Natural killer cell (primary cell): ENCODE measurements around the gene MAP4K3. TPM values are rescaled to one million over a fixed set of nuclear protein-coding genes. Genes with fewer than 3 reads are reported as not detected.
"Not testable (repeated sequence)": the region's sequence is repeated elsewhere in the genome, so short reads cannot be mapped to it uniquely, and the experiment has no call there.

Experiments used
- ATAC-seq, 3 donors: fragments of 150-1000 bp in 2 of 3; fragments of 200-7000 bp in 1 of 3; cut with Tn5 transposase; 1 replicate in 1 of 3; 2 replicates in 2 of 3; pipeline ENCODE4 v1.10.0; 2021; ENCODE audit warnings: mild to moderate bottlenecking in 2 of 3, moderate library complexity in 2 of 3
- DNase-seq, 2 donors: peaks; one replicate each; pipeline versions ENCODE4 v3.0.0 to v3.0.0-alpha.2; 2013 to 2021; ENCODE audit warnings: mixed read lengths in 1 of 2
- H3K27ac ChIP-seq: one replicate; pipeline ENCODE4 v1.5.1; 2013; ENCODE audit warnings: mild to moderate bottlenecking, low read length
- H3K27me3 ChIP-seq: one replicate; pipeline ENCODE4 v1.6.1; 2013; ENCODE audit warnings: low read length; ENCODE audit not compliant: control insufficient read depth, insufficient read depth
- H3K36me3 ChIP-seq: one replicate; pipeline ENCODE4 v1.6.1; 2013; ENCODE audit warnings: low read length; ENCODE audit not compliant: control insufficient read depth, insufficient read depth
- H3K4me1 ChIP-seq: one replicate; pipeline ENCODE4 v1.6.1; 2013; ENCODE audit warnings: low read length; ENCODE audit not compliant: control insufficient read depth, insufficient read depth
- H3K4me3 ChIP-seq: one replicate; pipeline ENCODE4 v1.5.1; 2013; ENCODE audit warnings: low read length
- H3K9me3 ChIP-seq: one replicate; pipeline ENCODE4 v1.6.1; 2013; ENCODE audit warnings: low read length; ENCODE audit not compliant: control insufficient read depth, insufficient read depth
- H3K27ac Mint-ChIP-seq, 2 donors: one replicate each; pipeline ENCODE4 v1.8.0; 2022; ENCODE audit warnings: mild to moderate bottlenecking in 2 of 2, mixed read lengths in 2 of 2, moderate library complexity in 1 of 2
- H3K27me3 Mint-ChIP-seq, 2 donors: one replicate each; pipeline ENCODE4 v1.8.0; 2022; ENCODE audit warnings: low read depth in 2 of 2, mixed read lengths in 2 of 2
- H3K36me3 Mint-ChIP-seq: one replicate; pipeline ENCODE4 v1.8.0; 2022; ENCODE audit warnings: mixed read lengths
- H3K4me1 Mint-ChIP-seq, 2 donors: one replicate each; pipeline ENCODE4 v1.8.0; 2022; ENCODE audit warnings: mixed read lengths in 2 of 2
- H3K4me3 Mint-ChIP-seq: one replicate; pipeline ENCODE4 v1.8.0; 2022; ENCODE audit warnings: mild to moderate bottlenecking, moderate library complexity, mixed read lengths
- H3K9me3 Mint-ChIP-seq, 2 donors: one replicate each; pipeline ENCODE4 v1.8.0; 2022; ENCODE audit warnings: mixed read lengths in 2 of 2
- CTCF ChIP-seq: fragments of 200-600 bp; IDR thresholded peaks from one replicate; pipeline ENCODE4 v1.8.0; 2022; ENCODE audit warnings: antibody characterized with exemption
- WGBS: methylation state at CpG from one replicate; pipeline ENCODE4 v1.1.7; 2013; ENCODE audit warnings: missing lambda C conversion rate; ENCODE audit not compliant: insufficient coverage; 5-methylcytosine and 5-hydroxymethylcytosine counted together
- intact Hi-C: fragments of 100-400 bp; cut with micrococcal nuclease; formaldehyde crosslinking; loops from one replicate; pipeline ENCODE4 v1.14.2; 2022
- total RNA-seq, 4 donors: library from RNA; stranded (reverse); fragments of 120-200 nt in 1 of 4; gene quantifications; one replicate each; pipeline versions ENCODE4 v1.2.3 to v1.2.4, GENCODE V29; 2013 to 2022

MAP4K3 gene
- total RNA-seq, 3 donors from 2014 or later (not counting 1 experiment from before 2014, with no cell fraction given) = 17.3 to 25.9 (median 20.3) TPM

GRCh38 chr2:39326644-39327043 lies 110.4 kb downstream of the MAP4K3 start:
- peaks cover 7% of the 10 kb centered on the region for H3K36me3 ChIP-seq
- no peak for ATAC-seq
- no peak overlapping the region for H3K27ac Mint-ChIP-seq
- H3K9me3 ChIP-seq = no peaks in the 10 kb centered on the region
- peaks cover 6% of the 10 kb centered on the region for H3K36me3 Mint-ChIP-seq
- no peak for DNase-seq
- no peaks in the 10 kb centered on the region for H3K27me3 ChIP-seq
- no peaks in the 10 kb centered on the region for H3K27me3 Mint-ChIP-seq
- H3K27ac ChIP-seq = no peak overlapping the region
- TF ChIP-seq CTCF = no peak
- H3K9me3 Mint-ChIP-seq = no peaks in the 10 kb centered on the region
- WGBS = 81% methylated on average over 5 of the region's 5 CpGs
- H3K4me3 ChIP-seq = no peak overlapping the region
- H3K4me1 ChIP-seq = no peaks in the 10 kb centered on the region
- intact Hi-C loops = no loop called here
- no peak overlapping the region for H3K4me3 Mint-ChIP-seq
- no peaks in the 10 kb centered on the region for H3K4me1 Mint-ChIP-seq

- intact Hi-C loops = no loop called here
- DNase-seq = no peak
- no peaks in the 10 kb centered on the region for H3K27me3 Mint-ChIP-seq
Measured at GRCh38 chr2:39325966-39326365, 111.1 kb downstream of the MAP4K3 start.

GRCh38 chr2:39321056-39322035 lies 115.7 kb downstream of the MAP4K3 start:
- not testable (repeated sequence) for H3K9me3 Mint-ChIP-seq, H3K4me1 Mint-ChIP-seq

More at GRCh38 chr2:39325966-39326365, 111.1 kb downstream of the MAP4K3 start:
- no peak overlapping the region for H3K27ac ChIP-seq
- H3K9me3 ChIP-seq = no peaks in the 10 kb centered on the region
- H3K4me1 Mint-ChIP-seq = no peaks in the 10 kb centered on the region
- H3K9me3 Mint-ChIP-seq = no peaks in the 10 kb centered on the region
- H3K4me3 ChIP-seq = no peak overlapping the region
- WGBS = 100% methylated on average over 1 of the region's 1 CpG
- H3K27ac Mint-ChIP-seq = no peak overlapping the region
- TF ChIP-seq CTCF = no peak
- H3K4me3 Mint-ChIP-seq = no peak overlapping the region
- peaks cover 7% of the 10 kb centered on the region for H3K36me3 ChIP-seq
- no peaks in the 10 kb centered on the region for H3K27me3 ChIP-seq
- H3K4me1 ChIP-seq = no peaks in the 10 kb centered on the region
- ATAC-seq = no peak
- H3K36me3 Mint-ChIP-seq = peaks cover 6% of the 10 kb centered on the region

GRCh38 chr2:39320162-39320561 lies 116.9 kb downstream of the MAP4K3 start:
- H3K27ac Mint-ChIP-seq = no peak overlapping the region
- Histone ChIP-seq H3K9me3 (no peaks in the 10 kb centered on the region), H3K27me3 (no peaks in the 10 kb centered on the region), H3K4me3 (no peak overlapping the region), H3K36me3 (peaks cover 5% of the 10 kb centered on the region), H3K4me1 (no peaks in the 10 kb centered on the region), H3K27ac (no peak overlapping the region)
- DNase-seq (no peak), ATAC-seq (no peak)
- H3K4me3 Mint-ChIP-seq = no peak overlapping the region
- no peak for TF ChIP-seq CTCF
- no peaks in the 10 kb centered on the region for H3K27me3 Mint-ChIP-seq
- H3K9me3 Mint-ChIP-seq = no peaks in the 10 kb centered on the region
- H3K36me3 Mint-ChIP-seq = no peaks in the 10 kb centered on the region
- intact Hi-C loops = no loop called here
- no peaks in the 10 kb centered on the region for H3K4me1 Mint-ChIP-seq
- WGBS = 100% methylated on average over 2 of the region's 4 CpGs

More at GRCh38 chr2:39321056-39322035, 115.7 kb downstream of the MAP4K3 start:
- H3K4me3 Mint-ChIP-seq, H3K36me3 ChIP-seq, H3K27ac Mint-ChIP-seq, H3K36me3 Mint-ChIP-seq, H3K27me3 Mint-ChIP-seq, intact Hi-C loops, H3K27me3 ChIP-seq, H3K9me3 ChIP-seq, H3K4me3 ChIP-seq, H3K27ac ChIP-seq, DNase-seq, ATAC-seq, H3K4me1 ChIP-seq: not testable (repeated sequence)
- WGBS = 96% methylated on average over 6 of the region's 16 CpGs
